Osteocyte (in vitro differentiated cells): ENCODE results near the gene ARID3A. TPM values are rescaled to one million over a fixed set of nuclear protein-coding genes. Genes with fewer than 3 reads are reported as not detected.

Experiments used
- DNase-seq: peaks from one replicate; pipeline ENCODE4 v3.0.0; 2021; ENCODE audit warnings: mixed read lengths; ENCODE audit not compliant: unreplicated experiment; ENCODE audit errors: extremely low spot score
- H3K27ac Mint-ChIP-seq: one replicate; pipeline ENCODE4 v1.8.0; 2021; ENCODE audit warnings: mild to moderate bottlenecking, mixed read lengths; ENCODE audit not compliant: unreplicated experiment
- H3K27me3 Mint-ChIP-seq: one replicate; pipeline ENCODE4 v1.8.0; 2021; ENCODE audit warnings: mixed read lengths; ENCODE audit not compliant: unreplicated experiment
- H3K36me3 Mint-ChIP-seq: one replicate; pipeline ENCODE4 v1.8.0; 2021; ENCODE audit warnings: mixed read lengths; ENCODE audit not compliant: unreplicated experiment
- H3K4me1 Mint-ChIP-seq: one replicate; pipeline ENCODE4 v1.8.0; 2021; ENCODE audit warnings: mixed read lengths; ENCODE audit not compliant: unreplicated experiment
- H3K4me3 Mint-ChIP-seq: one replicate; pipeline ENCODE4 v1.8.0; 2021; ENCODE audit warnings: mild to moderate bottlenecking, moderate library complexity, mixed read lengths; ENCODE audit not compliant: unreplicated experiment
- H3K9me3 Mint-ChIP-seq: one replicate; pipeline ENCODE4 v1.8.0; 2021; ENCODE audit warnings: mixed read lengths; ENCODE audit not compliant: unreplicated experiment
- total RNA-seq: library from RNA; stranded (reverse); gene quantifications from 2 replicates; pipeline ENCODE4 v1.2.1, GENCODE V29; 2021
- TF ChIP-seq, protein P1 (sequence below): fragments of 200-600 bp; sonication (generic); IDR thresholded peaks from 2 replicates; pipeline ENCODE4 v1.5.0; 2021; ENCODE audit warnings: antibody characterized with exemption, mild to moderate bottlenecking, moderate library complexity

Gene ARID3A
- total RNA-seq, 1 donor from 2014 or later, result 16.8 TPM

GRCh38 chr19:960020-960419 is 34.2 kb downstream of the ARID3A start:
- H3K4me3 Mint-ChIP-seq, result no peak overlapping the region
- DNase-seq, result no peak
- no peaks in the 10 kb centered on the region for H3K27me3 Mint-ChIP-seq
- TF ChIP-seq, protein P1, sequence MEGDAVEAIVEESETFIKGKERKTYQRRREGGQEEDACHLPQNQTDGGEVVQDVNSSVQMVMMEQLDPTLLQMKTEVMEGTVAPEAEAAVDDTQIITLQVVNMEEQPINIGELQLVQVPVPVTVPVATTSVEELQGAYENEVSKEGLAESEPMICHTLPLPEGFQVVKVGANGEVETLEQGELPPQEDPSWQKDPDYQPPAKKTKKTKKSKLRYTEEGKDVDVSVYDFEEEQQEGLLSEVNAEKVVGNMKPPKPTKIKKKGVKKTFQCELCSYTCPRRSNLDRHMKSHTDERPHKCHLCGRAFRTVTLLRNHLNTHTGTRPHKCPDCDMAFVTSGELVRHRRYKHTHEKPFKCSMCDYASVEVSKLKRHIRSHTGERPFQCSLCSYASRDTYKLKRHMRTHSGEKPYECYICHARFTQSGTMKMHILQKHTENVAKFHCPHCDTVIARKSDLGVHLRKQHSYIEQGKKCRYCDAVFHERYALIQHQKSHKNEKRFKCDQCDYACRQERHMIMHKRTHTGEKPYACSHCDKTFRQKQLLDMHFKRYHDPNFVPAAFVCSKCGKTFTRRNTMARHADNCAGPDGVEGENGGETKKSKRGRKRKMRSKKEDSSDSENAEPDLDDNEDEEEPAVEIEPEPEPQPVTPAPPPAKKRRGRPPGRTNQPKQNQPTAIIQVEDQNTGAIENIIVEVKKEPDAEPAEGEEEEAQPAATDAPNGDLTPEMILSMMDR, result no peak
- no peaks in the 10 kb centered on the region for H3K9me3 Mint-ChIP-seq
- no peak overlapping the region for H3K27ac Mint-ChIP-seq
- H3K4me1 Mint-ChIP-seq, result peaks cover 20% of the 10 kb centered on the region
- peaks cover 4% of the 10 kb centered on the region for H3K36me3 Mint-ChIP-seq

GRCh38 chr19:960601-960938 is 34.7 kb downstream of the ARID3A start:
- peaks cover 20% of the 10 kb centered on the region for H3K4me1 Mint-ChIP-seq
- no peaks in the 10 kb centered on the region for H3K27me3 Mint-ChIP-seq
- no peaks in the 10 kb centered on the region for H3K9me3 Mint-ChIP-seq
- TF ChIP-seq, protein P1, result no peak
- no peak overlapping the region for H3K27ac Mint-ChIP-seq
- H3K36me3 Mint-ChIP-seq, result peaks cover 8% of the 10 kb centered on the region
- no peak overlapping the region for H3K4me3 Mint-ChIP-seq
- no peak for DNase-seq

- peaks cover 20% of the 10 kb centered on the region for H3K4me1 Mint-ChIP-seq
- no peak overlapping the region for H3K4me3 Mint-ChIP-seq
- peaks cover 13% of the 10 kb centered on the region for H3K36me3 Mint-ChIP-seq
- TF ChIP-seq, protein P1, result no peak
- peak overlapping the region; percentile 75 for H3K27ac Mint-ChIP-seq
- no peak for DNase-seq
- no peaks in the 10 kb centered on the region for H3K27me3 Mint-ChIP-seq
- H3K9me3 Mint-ChIP-seq, result no peaks in the 10 kb centered on the region
Measured at GRCh38 chr19:961866-962620, 36.2 kb downstream of the ARID3A start.

DNA sequence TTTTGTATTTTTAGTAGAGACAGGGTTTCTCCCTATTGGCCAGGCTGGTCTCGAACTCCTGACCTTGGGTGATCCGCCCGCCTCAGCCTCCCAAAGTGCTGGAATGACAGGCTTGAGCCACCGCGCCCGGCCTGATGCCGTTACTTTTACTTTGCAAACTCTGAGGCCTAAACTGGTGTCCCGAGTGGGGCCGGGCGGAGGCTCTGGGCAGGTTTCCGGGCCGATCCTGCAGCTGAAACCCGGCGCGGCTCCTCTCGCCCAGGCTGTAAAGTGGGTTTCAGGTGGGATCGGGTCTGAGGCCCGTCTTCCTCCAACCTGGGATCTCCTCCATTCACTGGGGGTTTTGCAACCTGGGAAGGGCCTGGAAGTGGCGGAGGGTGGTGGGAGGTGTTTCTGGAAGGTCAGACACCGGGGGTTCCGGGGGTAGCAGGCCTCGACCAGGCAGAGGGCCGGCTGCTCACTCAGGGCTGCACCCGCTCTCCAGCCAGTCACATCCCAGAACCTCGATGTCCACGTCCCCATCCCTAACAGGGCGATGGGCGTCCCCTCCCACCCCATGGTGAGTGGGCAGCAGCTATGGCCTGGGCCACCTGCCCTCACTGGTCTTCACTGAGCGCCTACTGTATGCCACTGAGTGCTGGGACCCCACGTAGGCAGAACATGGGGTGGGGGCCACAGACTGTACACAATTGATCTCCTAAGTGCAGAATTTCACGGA is 37.0 kb downstream of the ARID3A start:
- H3K27me3 Mint-ChIP-seq, result no peaks in the 10 kb centered on the region
- H3K36me3 Mint-ChIP-seq, result peaks cover 16% of the 10 kb centered on the region
- H3K4me1 Mint-ChIP-seq, result peaks cover 20% of the 10 kb centered on the region
- H3K4me3 Mint-ChIP-seq, result no peak overlapping the region
- TF ChIP-seq, protein P1, result no peak
- H3K27ac Mint-ChIP-seq, result peak overlapping the region; percentile 24
- no peak for DNase-seq
- no peaks in the 10 kb centered on the region for H3K9me3 Mint-ChIP-seq

GRCh38 chr19:963486-963951 is 37.7 kb downstream of the ARID3A start:
- TF ChIP-seq, protein P1, result no peak
- Mint-ChIP-seq H3K4me1 (peaks cover 20% of the 10 kb centered on the region), H3K36me3 (peaks cover 20% of the 10 kb centered on the region), H3K4me3 (no peak overlapping the region), H3K27me3 (no peaks in the 10 kb centered on the region), H3K9me3 (no peaks in the 10 kb centered on the region), H3K27ac (peak overlapping the region; percentile 24)
- no peak for DNase-seq
